HG03039 (cell line): Measurements from ENCODE around the gene PPL.
"Not testable (repeated sequence)": the region's sequence is repeated elsewhere in the genome, so short reads cannot be mapped to it uniquely, and the experiment has no call there.

Source experiments
- ATAC-seq: cut with Tn5 transposase; IDR thresholded peaks from one replicate; pipeline ENCODE4 v1.9.1; 2021; ENCODE audit warnings: mild to moderate bottlenecking, moderate library complexity; ENCODE audit not compliant: unreplicated experiment

The PPL gene

DNA sequence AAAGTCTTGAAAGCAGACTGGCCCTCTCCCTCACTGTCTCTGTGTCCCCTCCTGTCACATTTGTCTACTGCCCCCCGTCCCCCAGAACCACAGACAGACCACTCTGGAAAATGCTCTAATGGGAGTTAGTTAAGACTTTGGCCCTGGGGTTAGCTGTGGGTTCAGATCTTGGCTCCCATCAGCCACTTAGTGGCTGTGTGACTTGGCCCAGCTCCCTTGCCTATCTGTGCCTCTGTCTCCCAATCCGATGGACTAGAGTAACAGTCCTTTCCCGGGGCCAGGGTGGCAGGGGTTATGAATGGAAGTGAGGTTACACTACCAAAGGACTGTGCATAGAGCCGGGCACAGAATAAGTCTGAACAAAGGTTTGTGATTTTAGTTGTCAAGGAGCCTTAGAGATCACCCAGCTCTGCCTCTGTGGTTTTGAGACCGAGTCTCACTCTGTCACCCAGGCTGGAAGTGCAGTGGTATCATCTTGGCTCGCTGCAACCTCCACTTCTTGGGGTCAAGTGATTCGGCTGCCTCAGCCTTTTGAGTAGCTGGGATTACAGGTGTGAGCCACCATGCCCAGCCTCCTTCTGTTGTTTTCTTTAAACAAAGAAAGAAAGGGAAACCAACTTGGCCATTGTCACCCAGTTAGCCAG lies 23.7 kb downstream of the PPL start:
- no peak for ATAC-seq

GRCh38 chr16:4911970-4912386 lies 25.0 kb downstream of the PPL start:
- ATAC-seq = no peak

DNA sequence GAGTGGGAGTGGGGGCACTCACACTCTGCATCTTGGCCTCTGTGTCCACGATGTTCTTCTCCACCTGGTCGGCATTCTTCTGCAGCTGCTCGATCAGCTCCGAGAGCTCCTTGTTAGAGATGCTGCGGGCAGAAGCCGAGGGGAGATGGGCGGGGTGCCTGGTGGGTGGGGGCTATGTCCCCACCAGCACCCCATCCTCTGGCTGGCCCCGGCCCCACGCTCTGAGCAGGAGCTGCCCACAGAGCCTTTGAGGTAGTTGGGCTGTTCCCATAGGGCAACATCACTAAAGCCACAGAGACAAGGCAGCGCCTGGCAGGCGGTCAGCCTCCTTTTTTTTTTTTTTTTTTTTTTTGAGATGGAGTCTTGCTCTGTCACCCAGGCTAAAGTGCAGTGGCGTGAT lies 26.1 kb downstream of the PPL start:
- no peak for ATAC-seq

DNA sequence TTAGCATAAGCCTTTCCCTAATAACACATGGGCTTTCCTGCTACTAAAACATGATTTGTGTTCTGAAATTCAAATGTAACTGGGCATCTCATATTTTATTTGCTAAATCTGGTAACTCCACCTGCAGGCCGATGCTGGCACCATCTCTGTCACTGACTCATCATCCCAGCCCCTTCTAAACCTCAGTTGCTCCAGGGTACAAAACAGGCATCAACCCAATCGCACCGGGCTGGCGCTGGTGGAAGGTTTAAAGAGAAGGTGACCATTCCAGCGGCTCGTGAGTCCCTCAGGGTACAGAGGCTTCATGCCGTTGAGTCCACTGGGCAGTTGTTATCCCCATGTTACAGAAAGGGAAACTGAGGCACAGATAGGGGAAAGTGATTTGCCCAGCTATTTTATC lies 27.1 kb downstream of the PPL start:
- ATAC-seq = no peak

- ATAC-seq = no peak
Observed at GRCh38 chr16:4908854-4909401, 28.0 kb downstream of the PPL start.

- no peak for ATAC-seq
Observed at GRCh38 chr16:4904942-4905615, 31.9 kb downstream of the PPL start.

DNA sequence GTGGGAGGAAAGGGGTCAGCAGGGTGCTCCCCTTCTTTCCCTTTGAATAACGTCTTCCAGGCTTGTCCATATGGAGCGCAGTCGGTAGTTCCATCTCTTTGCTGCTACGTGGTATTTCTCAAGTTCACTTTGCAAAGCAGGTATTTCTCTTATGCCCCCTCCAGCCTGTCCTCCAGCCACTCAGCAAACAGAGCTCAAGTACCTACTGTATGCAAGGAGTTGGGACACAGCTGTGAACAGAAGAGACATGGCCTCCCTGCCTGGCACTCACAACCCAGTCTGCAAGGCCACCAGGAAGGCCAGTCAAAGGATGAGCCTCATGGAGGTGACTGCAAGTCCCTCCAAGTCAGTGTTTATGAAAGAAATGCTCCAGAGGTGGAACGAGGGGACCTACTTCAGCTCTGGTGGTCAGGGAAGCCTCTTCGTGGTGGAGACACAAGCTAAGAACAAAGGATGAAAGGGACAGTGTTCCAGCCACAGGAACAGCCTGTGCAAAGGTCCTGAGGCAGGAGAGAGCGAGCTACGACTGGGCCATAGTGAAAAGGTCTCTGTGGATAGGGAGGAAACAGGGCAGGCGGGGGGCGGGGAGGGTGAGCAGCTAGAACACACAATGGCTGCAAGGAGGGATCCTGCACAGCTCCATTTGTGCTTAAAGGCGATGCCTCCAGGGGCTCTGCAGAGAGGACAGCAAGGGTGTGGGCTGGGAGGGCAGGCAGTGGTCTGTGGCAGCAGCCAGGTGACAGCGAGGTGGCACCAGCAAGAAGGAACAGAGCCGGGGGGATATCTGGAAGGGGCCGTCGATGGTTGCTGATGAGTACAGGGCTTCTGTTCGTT lies 32.6 kb downstream of the PPL start:
- no peak for ATAC-seq

DNA sequence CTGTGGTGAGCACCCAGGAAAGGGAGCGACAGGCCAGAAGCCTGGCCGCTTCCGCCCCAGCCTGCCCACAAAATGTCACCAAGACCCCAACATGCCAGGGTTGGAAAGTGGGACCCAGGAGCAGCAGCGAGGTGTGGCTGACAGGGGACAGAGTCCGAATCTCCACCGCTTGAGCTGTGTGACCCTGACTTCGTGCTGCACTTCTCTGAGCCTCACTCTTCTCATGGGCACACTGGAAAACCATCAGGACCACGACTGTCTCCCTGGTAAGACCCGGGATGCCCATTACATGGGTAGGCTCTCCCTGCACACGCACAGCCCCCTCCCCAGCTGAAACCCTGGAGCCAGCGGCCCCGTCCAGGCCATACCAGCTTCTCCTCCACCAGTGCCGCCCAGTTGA lies 34.9 kb downstream of the PPL start:
- ATAC-seq = no peak

DNA sequence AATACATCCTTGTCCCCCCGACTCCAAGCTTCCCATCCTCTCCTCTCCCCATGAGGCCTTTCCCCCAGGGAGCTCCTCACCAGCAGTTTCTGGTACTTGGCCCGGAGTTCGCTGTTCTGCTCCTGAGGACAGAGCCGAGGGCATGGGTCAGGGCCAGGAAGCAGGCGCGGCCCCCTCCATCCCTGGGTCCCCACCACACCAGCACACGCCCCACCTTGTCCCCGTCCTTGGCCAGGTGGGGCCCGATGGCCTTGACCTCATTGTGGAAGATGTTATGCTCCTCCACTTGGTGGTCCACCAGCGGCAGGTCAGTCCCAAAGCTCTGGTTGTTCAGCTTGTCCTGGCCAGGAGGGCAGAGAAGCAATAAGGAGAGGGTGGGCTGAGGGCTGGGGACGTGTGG lies 36.2 kb downstream of the PPL start:
- no peak for ATAC-seq

DNA sequence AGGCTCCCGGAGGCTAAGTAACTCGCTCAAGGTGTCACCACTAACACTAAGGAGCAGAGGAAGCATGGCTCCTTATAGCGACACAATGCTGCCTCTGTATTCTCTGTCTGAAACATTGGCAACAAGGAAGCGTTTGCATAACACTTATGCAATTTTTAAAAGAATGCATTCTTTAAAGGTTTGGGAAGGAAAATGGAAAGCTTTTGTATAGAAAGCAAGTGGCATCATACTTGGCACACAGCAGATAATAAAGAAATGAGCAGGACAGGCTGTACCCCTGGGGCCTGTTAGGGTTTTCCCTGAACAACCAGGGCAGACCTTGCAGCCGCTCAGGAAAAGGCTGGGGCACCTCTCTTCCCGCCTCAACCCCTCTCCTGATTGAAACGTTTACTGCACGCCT lies 36.9 kb downstream of the PPL start:
- no peak for ATAC-seq

DNA sequence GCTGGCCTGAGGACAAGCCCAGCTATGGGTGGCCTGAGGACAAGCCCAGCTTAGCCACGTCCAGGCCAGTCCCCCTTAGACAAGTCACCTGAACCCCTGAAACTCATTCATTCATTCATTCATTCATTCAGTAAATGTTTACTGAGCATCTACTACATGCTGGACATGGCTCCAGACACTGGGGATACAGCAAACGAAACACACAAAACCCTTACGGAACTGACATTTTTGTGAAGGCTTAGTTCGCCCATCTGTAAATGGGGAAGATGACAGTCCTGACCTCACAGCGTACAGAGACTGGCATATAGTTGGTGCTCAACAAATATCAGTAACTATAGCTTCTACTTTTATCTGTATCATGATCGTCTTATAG lies 37.5 kb downstream of the PPL start:
- ATAC-seq = no peak

- no peak for ATAC-seq
Observed at GRCh38 chr16:4898811-4899473, 38.0 kb downstream of the PPL start.

DNA sequence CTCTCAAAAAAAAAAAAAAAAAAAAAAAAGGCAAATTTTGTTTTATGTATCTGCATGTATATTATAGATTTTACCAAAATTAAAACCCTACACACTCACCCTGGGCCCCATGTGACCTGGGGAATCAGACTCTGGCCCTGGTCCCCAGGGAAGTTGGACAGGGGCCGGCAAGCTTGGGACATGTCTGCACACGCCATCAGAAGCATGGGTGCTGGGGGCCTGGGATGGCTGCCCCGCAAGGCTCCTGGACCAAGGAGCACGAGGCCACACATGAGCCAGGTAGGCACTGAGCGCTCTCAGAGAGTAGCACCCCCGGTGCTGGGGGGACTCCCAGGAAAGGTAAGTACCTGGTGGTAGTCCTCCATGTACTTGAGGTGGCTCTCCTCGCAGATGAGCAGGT lies 39.6 kb downstream of the PPL start:
- no peak for ATAC-seq

- ATAC-seq = not testable (repeated sequence)
Observed at GRCh38 chr16:4896761-4897160, 40.2 kb downstream of the PPL start.

GRCh38 chr16:4895366-4895765 lies 41.6 kb downstream of the PPL start:
- ATAC-seq = no peak

GRCh38 chr16:4894276-4895150 lies 42.4 kb downstream of the PPL start:
- ATAC-seq = no peak

DNA sequence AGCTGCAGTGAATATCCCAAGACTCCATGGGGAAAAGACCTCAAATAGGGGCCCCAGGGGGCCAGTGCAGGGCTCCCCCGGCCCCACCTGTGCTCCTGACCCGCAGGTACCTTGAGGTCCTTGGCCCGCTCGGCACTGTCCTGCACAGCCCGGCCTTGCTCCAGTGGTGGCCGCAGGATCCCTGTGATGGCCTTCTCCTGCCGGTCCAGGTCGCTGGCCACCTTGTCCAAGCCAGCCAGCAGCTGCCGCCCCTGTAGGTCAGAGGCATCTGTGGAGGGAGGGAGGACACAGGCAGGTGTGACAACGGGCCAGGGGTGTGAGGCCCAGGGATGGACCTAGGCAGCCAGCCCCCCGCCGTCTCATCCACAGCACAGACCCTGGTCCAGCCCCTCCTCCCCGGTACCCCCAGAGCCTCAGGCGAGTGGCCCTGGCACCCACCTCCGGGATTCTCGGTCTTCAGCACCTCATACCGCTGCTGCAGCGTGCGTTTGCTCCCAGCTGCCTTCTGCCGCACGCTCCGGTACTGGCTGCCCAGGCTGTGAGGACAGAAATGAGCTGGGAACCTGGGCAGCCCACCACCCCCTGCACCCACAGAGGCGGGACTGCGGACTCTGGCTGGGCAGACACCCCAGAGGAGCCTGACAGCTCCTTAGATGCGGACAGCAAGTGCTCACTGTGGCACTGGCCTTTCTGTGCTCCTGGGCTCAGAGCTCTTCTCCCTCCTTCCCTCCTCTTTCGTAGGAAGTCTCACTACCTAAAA lies 43.7 kb downstream of the PPL start:
- no peak for ATAC-seq

GRCh38 chr16:4892361-4893102 lies 44.4 kb downstream of the PPL start:
- ATAC-seq = no peak

GRCh38 chr16:4891886-4892216 lies 45.1 kb downstream of the PPL start:
- no peak for ATAC-seq
